SU-DHL-6 (cell line): ENCODE results near the gene NMNAT2.

Experiments
- H2AFZ ChIP-seq: fragments of 200-600 bp; sonication (generic); 2 replicates; pipeline ENCODE4 v1.6.1; 2014; ENCODE audit warnings: low read depth, mild to moderate bottlenecking, moderate library complexity, mixed read lengths, antibody characterized with exemption, low read length; ENCODE audit not compliant: severe bottlenecking
- H3F3A ChIP-seq: fragments of 200-600 bp; shearing (Covaris generic); 2 replicates; pipeline ENCODE4 v1.6.0; 2016; ENCODE audit warnings: antibody characterized with exemption, mild to moderate bottlenecking; ENCODE audit not compliant: insufficient read depth
- H3K27ac ChIP-seq: fragments of 200-600 bp; sonication (generic); 2 replicates; pipeline ENCODE4 v1.5.1; 2016; ENCODE audit warnings: low read depth, mild to moderate bottlenecking, low read length, moderate library complexity, mixed read lengths
- H3K27me3 ChIP-seq: fragments of 200-600 bp; sonication (generic), shearing (Covaris generic); 2 replicates; pipeline ENCODE4 v1.6.0; 2014; ENCODE audit warnings: mild to moderate bottlenecking, low read length
- H3K36me3 ChIP-seq: fragments of 200-600 bp; sonication (generic); 2 replicates; pipeline ENCODE4 v1.6.1; 2014; ENCODE audit warnings: mild to moderate bottlenecking, low read length, mixed read lengths
- H3K4me2 ChIP-seq: fragments of 300-600, 200-600 bp; shearing (Covaris generic), sonication (generic); 2 replicates; pipeline ENCODE4 v1.6.0; 2014; ENCODE audit warnings: low read length, low read depth, mild to moderate bottlenecking; ENCODE audit not compliant: poor library complexity, severe bottlenecking
- H3K4me3 ChIP-seq: fragments of 200-600 bp; sonication (generic); 2 replicates; pipeline ENCODE4 v1.5.1; 2014; ENCODE audit warnings: antibody characterized with exemption, low read length, mild to moderate bottlenecking, mixed read lengths; ENCODE audit not compliant: insufficient read depth, poor library complexity, severe bottlenecking
- H3K79me2 ChIP-seq: fragments of 200-600 bp; sonication (generic); 2 replicates; pipeline ENCODE4 v1.6.1; 2014; ENCODE audit warnings: mild to moderate bottlenecking, low read length, moderate library complexity; ENCODE audit not compliant: insufficient read depth
- H3K9ac ChIP-seq: fragments of 200-600 bp; sonication (generic); 2 replicates; pipeline ENCODE4 v1.7.0; 2014; ENCODE audit warnings: mild to moderate bottlenecking, low read length
- H3K9me2 ChIP-seq: fragments of 200-600 bp; sonication (generic); replicated peaks from 2 replicates; pipeline ENCODE4 v1.6.1; 2014; ENCODE audit warnings: low read length; ENCODE audit not compliant: insufficient read depth
- H3K9me3 ChIP-seq: fragments of 200-600 bp; sonication (generic); 2 replicates; pipeline ENCODE4 v1.6.1; 2014; ENCODE audit warnings: low read length, mixed read lengths; ENCODE audit not compliant: insufficient read depth
- H4K20me1 ChIP-seq: fragments of 200-600 bp; sonication (generic); 2 replicates; pipeline ENCODE4 v1.6.1; 2014; ENCODE audit warnings: low read depth, mild to moderate bottlenecking, antibody characterized with exemption, low read length, moderate library complexity, mixed read lengths
- CTCF ChIP-seq: fragments of 200-600 bp; sonication (generic); IDR thresholded peaks from one replicate; pipeline ENCODE4 v1.5.1; 2017; ENCODE audit warnings: antibody characterized with exemption, mild to moderate bottlenecking, low read length, moderate library complexity; ENCODE audit not compliant: insufficient read depth, poor library complexity, severe bottlenecking
- EZH2phosphoT487 ChIP-seq: fragments of 200-600 bp; sonication (generic), shearing (Covaris generic); conservative IDR thresholded peaks from 2 replicates; pipeline ENCODE4 v1.6.1; 2018; ENCODE audit warnings: mild to moderate bottlenecking, antibody characterized with exemption, low read length, moderate library complexity, mixed read lengths

The NMNAT2 gene

GRCh38 chr1:183304440-183305107, 113.6 kb downstream of the NMNAT2 start:
- Histone ChIP-seq H3K9me2 (no peaks in the 10 kb centered on the region), H3K4me2 (no peak overlapping the region)

GRCh38 chr1:183303901-183304300, 114.3 kb downstream of the NMNAT2 start:
- Histone ChIP-seq H3K79me2 (no peaks in the 10 kb centered on the region), H3K9me3 (no peaks in the 10 kb centered on the region), H3K27me3 (no peaks in the 10 kb centered on the region), H3K36me3 (no peaks in the 10 kb centered on the region), H3K27ac (no peak overlapping the region), H3K9ac (no peak overlapping the region), H3F3A (no peaks in the 10 kb centered on the region), H3K9me2 (no peaks in the 10 kb centered on the region), H4K20me1 (no peaks in the 10 kb centered on the region), H3K4me3 (no peak overlapping the region), H3K4me2 (no peak overlapping the region), H2AFZ (no peak overlapping the region)
- TF ChIP-seq CTCF = no peak
- no peak for TF ChIP-seq EZH2phosphoT487

More at GRCh38 chr1:183304440-183305107, 113.6 kb downstream of the NMNAT2 start:
- TF ChIP-seq CTCF = no peak
- TF ChIP-seq EZH2phosphoT487 = no peak
- no peaks in the 10 kb centered on the region for H3K27me3 ChIP-seq
- no peak overlapping the region for H3K27ac ChIP-seq
- H3K4me3 ChIP-seq = no peak overlapping the region
- no peaks in the 10 kb centered on the region for H3F3A ChIP-seq
- H2AFZ ChIP-seq = no peak overlapping the region
- no peaks in the 10 kb centered on the region for H4K20me1 ChIP-seq
- H3K79me2 ChIP-seq = no peaks in the 10 kb centered on the region
- no peaks in the 10 kb centered on the region for H3K9me3 ChIP-seq
- H3K36me3 ChIP-seq = no peaks in the 10 kb centered on the region
- H3K9ac ChIP-seq = no peak overlapping the region

GRCh38 chr1:183303323-183303645, 114.9 kb downstream of the NMNAT2 start:
- H3K27me3 ChIP-seq = no peaks in the 10 kb centered on the region
- H3K4me3 ChIP-seq = no peak overlapping the region
- H4K20me1 ChIP-seq = no peaks in the 10 kb centered on the region
- no peak overlapping the region for H2AFZ ChIP-seq
- TF ChIP-seq EZH2phosphoT487 = no peak
- H3K4me2 ChIP-seq = no peak overlapping the region
- H3K9me2 ChIP-seq = no peaks in the 10 kb centered on the region
- no peaks in the 10 kb centered on the region for H3F3A ChIP-seq
- no peak overlapping the region for H3K27ac ChIP-seq
- H3K36me3 ChIP-seq = no peaks in the 10 kb centered on the region
- H3K9ac ChIP-seq = no peak overlapping the region
- no peaks in the 10 kb centered on the region for H3K9me3 ChIP-seq
- H3K79me2 ChIP-seq = no peaks in the 10 kb centered on the region

GRCh38 chr1:183302452-183303322, 115.5 kb downstream of the NMNAT2 start:
- Histone ChIP-seq H3K9me3 (no peaks in the 10 kb centered on the region), H3K4me2 (no peak overlapping the region), H2AFZ (no peak overlapping the region), H4K20me1 (no peaks in the 10 kb centered on the region), H3K9ac (no peak overlapping the region), H3K27ac (no peak overlapping the region), H3F3A (no peaks in the 10 kb centered on the region), H3K4me3 (no peak overlapping the region), H3K36me3 (no peaks in the 10 kb centered on the region), H3K9me2 (no peaks in the 10 kb centered on the region), H3K79me2 (no peaks in the 10 kb centered on the region), H3K27me3 (no peaks in the 10 kb centered on the region)
- no peak for TF ChIP-seq CTCF
- TF ChIP-seq EZH2phosphoT487 = no peak
